SU-DHL-6 (cell line): ENCODE measurements around the gene PID1.

ENCODE experiments used
- CTCF ChIP-seq: fragments of 200-600 bp; sonication (generic); IDR thresholded peaks from one replicate; pipeline ENCODE4 v1.5.1; 2017; ENCODE audit warnings: antibody characterized with exemption, mild to moderate bottlenecking, low read length, moderate library complexity; ENCODE audit not compliant: insufficient read depth, poor library complexity, severe bottlenecking
- EZH2phosphoT487 ChIP-seq: fragments of 200-600 bp; sonication (generic), shearing (Covaris generic); conservative IDR thresholded peaks from 2 replicates; pipeline ENCODE4 v1.6.1; 2018; ENCODE audit warnings: mild to moderate bottlenecking, antibody characterized with exemption, low read length, moderate library complexity, mixed read lengths

DNA sequence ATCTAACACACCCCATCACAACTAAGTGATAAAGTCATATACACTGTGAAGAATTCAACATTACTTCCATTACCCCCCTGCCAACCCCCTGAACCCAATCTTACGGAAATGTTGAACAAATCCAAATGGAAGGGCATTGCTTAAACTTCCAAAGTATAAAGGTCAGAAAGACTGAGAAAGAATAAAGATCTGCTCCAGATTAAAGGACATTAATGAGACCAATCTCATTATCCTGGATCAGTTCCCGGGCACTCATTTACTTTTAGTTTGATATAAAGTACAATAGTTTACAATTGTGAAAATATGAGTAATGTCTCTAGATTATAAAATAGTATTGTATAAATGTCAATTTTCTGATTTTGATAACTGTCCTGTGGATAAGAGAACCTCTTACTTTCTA is 229.4 kb downstream of the PID1 start:
- TF ChIP-seq CTCF (no peak), EZH2phosphoT487 (no peak)
